Small intestine (tissue), 7 donors: ENCODE data around the gene YAE1. TPM values are rescaled to one million over a fixed set of nuclear protein-coding genes. Genes with fewer than 3 reads are reported as not detected.

Source experiments
- DNase-seq, 2 donors: peaks; one replicate each; pipeline versions ENCODE4 v3.0.0 to v3.0.0-alpha.2; 2013
- FAIRE-seq: peaks from 2 replicates; lab custom pipeline; 2012; peaks lifted over from hg19 to GRCh38; lab: Jason Lieb, UNC
- H3K27ac ChIP-seq, 3 donors: one replicate each; pipeline ENCODE4 v1.5.1; 2013; ENCODE audit warnings: low read length in 2 of 3, mild to moderate bottlenecking in 2 of 3, control low read depth in 1 of 3, inconsistent platforms in 1 of 3, low read depth in 1 of 3, moderate library complexity in 1 of 3
- H3K27me3 ChIP-seq, 3 donors: one replicate each; pipeline ENCODE4 v1.6.1; 2013; ENCODE audit warnings: low read length in 3 of 3, inconsistent platforms in 1 of 3; ENCODE audit not compliant: control insufficient read depth in 3 of 3, insufficient read depth in 3 of 3
- H3K36me3 ChIP-seq, 3 donors: one replicate each; pipeline ENCODE4 v1.6.1; 2013; ENCODE audit warnings: low read length in 3 of 3, inconsistent platforms in 1 of 3, low read depth in 1 of 3, mild to moderate bottlenecking in 1 of 3, moderate library complexity in 1 of 3; ENCODE audit not compliant: control insufficient read depth in 3 of 3, insufficient read depth in 2 of 3
- H3K4me1 ChIP-seq, 3 donors: one replicate each; pipeline ENCODE4 v1.6.1; 2013; ENCODE audit warnings: low read length in 2 of 3, inconsistent platforms in 1 of 3, low read depth in 1 of 3, mild to moderate bottlenecking in 1 of 3, moderate library complexity in 1 of 3; ENCODE audit not compliant: control insufficient read depth in 3 of 3, insufficient read depth in 2 of 3
- H3K4me3 ChIP-seq, 3 donors: one replicate each; pipeline ENCODE4 v1.5.1; 2013; ENCODE audit warnings: low read length in 3 of 3, control low read depth in 1 of 3, inconsistent platforms in 1 of 3, low read depth in 1 of 3, mild to moderate bottlenecking in 1 of 3, moderate library complexity in 1 of 3
- H3K9me3 ChIP-seq, 2 donors: one replicate each; pipeline ENCODE4 v1.6.1; 2013; ENCODE audit warnings: low read depth in 1 of 2, low read length in 1 of 2; ENCODE audit not compliant: control insufficient read depth in 2 of 2, insufficient read depth in 1 of 2
- WGBS, 3 donors: extraction: QIAGEN DNeasy Blood & Tissue Kit; methylation state at CpG; one replicate each; pipeline ENCODE4 v1.1.7; 2013; 5-methylcytosine and 5-hydroxymethylcytosine counted together
- polyA plus RNA-seq, 4 donors: library from polyadenylated mRNA; stranded (reverse) in 3 of 4; unstranded in 1 of 4; fragments of 200-250 nt in 3 of 4; fragments of 120-200 nt in 1 of 4; gene quantifications; one replicate each; pipeline versions ENCODE4 v1.2.1 to v1.2.3, GENCODE V29; 2013
- donor health status: healthy with polysubstance abuse.
- donor health status: control.
- donor health status: control.
- donor health status: Bipolar disorder and iron deficiency.
- donor health status: healthy.

Gene YAE1
- polyA plus RNA-seq, 4 donors, result 32.8 to 61.6 (median 51.9) TPM

GRCh38 chr7:39528849-39529248, 37.4 kb upstream of the YAE1 start:
- Histone ChIP-seq H3K27me3 (no peaks in the 10 kb centered on the region), H3K36me3 (no peaks in the 10 kb centered on the region), H3K4me3 (no peak overlapping the region), H3K4me1 (peaks cover 2 to 43% (median 7%) of the 10 kb centered on the region in 3 donors), H3K9me3 (peaks cover 0 to 8% of the 10 kb centered on the region in 2 donors), H3K27ac (no peak overlapping the region)
- DNase-seq, result no peak
- no peak for FAIRE-seq

GRCh38 chr7:39529582-39529981, 36.6 kb upstream of the YAE1 start:
- H3K27ac ChIP-seq, result peak overlapping the region in 1 of 3 donors; percentile 18
- WGBS, 3 donors, result 13 to 48% (median 27%) methylated on average over 3 of the region's 3 CpGs
- peaks cover 2 to 50% (median 8%) of the 10 kb centered on the region in 3 donors for H3K4me1 ChIP-seq
- no peaks in the 10 kb centered on the region for H3K36me3 ChIP-seq
- no peak overlapping the region for H3K4me3 ChIP-seq
- H3K27me3 ChIP-seq, result no peaks in the 10 kb centered on the region
- FAIRE-seq (no peak), DNase-seq (peak in 1 of 2 donors; percentile 48)
- H3K9me3 ChIP-seq, result peaks cover 0 to 8% of the 10 kb centered on the region in 2 donors

- WGBS, 3 donors, result 15 to 40% (median 20%) methylated on average over 7 of the region's 7 CpGs
- peaks cover 2 to 61% (median 8%) of the 10 kb centered on the region in 3 donors for H3K4me1 ChIP-seq
- H3K9me3 ChIP-seq, result peaks cover 0 to 8% of the 10 kb centered on the region in 2 donors
- peak; percentile 67 to 78 for DNase-seq
- FAIRE-seq, result no peak
- no peaks in the 10 kb centered on the region for H3K36me3 ChIP-seq
- H3K27me3 ChIP-seq, result no peaks in the 10 kb centered on the region
- no peak overlapping the region for H3K4me3 ChIP-seq
- peak overlapping the region in 1 of 3 donors; percentile 65 for H3K27ac ChIP-seq
Measured at GRCh38 chr7:39530971-39531370, 35.2 kb upstream of the YAE1 start.

GRCh38 chr7:39531818-39532217, 34.4 kb upstream of the YAE1 start:
- H3K4me3 ChIP-seq, result no peak overlapping the region
- H3K27ac ChIP-seq, result peak overlapping the region in 1 of 3 donors; percentile 65
- DNase-seq (no peak), FAIRE-seq (no peak)
- H3K4me1 ChIP-seq, result peaks cover 2 to 67% (median 8%) of the 10 kb centered on the region in 3 donors
- 76 to 86% (median 81%) methylated on average over 5 of the region's 5 CpGs for WGBS, 3 donors
- H3K36me3 ChIP-seq, result no peaks in the 10 kb centered on the region
- H3K27me3 ChIP-seq, result no peaks in the 10 kb centered on the region
- H3K9me3 ChIP-seq, result peaks cover 0 to 8% of the 10 kb centered on the region in 2 donors

- H3K27me3 ChIP-seq, result no peaks in the 10 kb centered on the region
- H3K9me3 ChIP-seq, result peaks cover 0 to 8% of the 10 kb centered on the region in 2 donors
- no peaks in the 10 kb centered on the region for H3K36me3 ChIP-seq
- peaks cover 2 to 64% (median 8%) of the 10 kb centered on the region in 3 donors for H3K4me1 ChIP-seq
- no peak overlapping the region for H3K4me3 ChIP-seq
- FAIRE-seq (no peak), DNase-seq (no peak)
- peak overlapping the region in 2 of 3 donors; percentile 77 to 79 for H3K27ac ChIP-seq
- 80 to 85% (median 82%) methylated on average over 4 of the region's 4 CpGs for WGBS, 3 donors
Measured at GRCh38 chr7:39532832-39533231, 33.4 kb upstream of the YAE1 start.

DNA sequence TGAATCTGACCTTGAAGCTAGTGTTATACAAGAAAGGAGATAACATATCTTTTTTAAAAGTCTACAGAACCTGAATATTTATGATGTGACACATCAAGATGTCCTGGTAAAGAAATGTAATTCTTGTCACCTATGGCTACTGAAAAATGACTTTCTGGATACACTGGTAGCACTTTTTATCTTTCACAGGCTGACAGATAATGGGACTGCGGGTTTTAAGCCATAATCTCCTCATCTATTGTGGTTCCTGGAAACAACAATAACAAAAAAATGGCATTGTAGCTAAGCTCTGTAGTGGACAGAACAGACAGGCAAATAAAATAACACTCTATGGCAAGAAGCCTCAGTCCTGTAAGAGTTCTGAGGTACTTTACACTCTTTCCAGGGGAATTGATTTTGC, 31.6 kb upstream of the YAE1 start:
- peaks cover 2 to 60% (median 8%) of the 10 kb centered on the region in 3 donors for H3K4me1 ChIP-seq
- 15 to 54% (median 33%) methylated on average over 1 of the region's 1 CpG for WGBS, 3 donors
- H3K27me3 ChIP-seq, result no peaks in the 10 kb centered on the region
- peak overlapping the region; percentile 41 to 80 (median 77) for H3K27ac ChIP-seq
- DNase-seq, result peak in 1 of 2 donors; percentile 27
- no peak for FAIRE-seq
- peaks cover 0 to 8% of the 10 kb centered on the region in 2 donors for H3K9me3 ChIP-seq
- no peak overlapping the region for H3K4me3 ChIP-seq
- H3K36me3 ChIP-seq, result no peaks in the 10 kb centered on the region

- Histone ChIP-seq H3K4me3 (no peak overlapping the region), H3K9me3 (peaks cover 0 to 8% of the 10 kb centered on the region in 2 donors), H3K27ac (peak overlapping the region in 1 of 3 donors; percentile 79), H3K36me3 (no peaks in the 10 kb centered on the region), H3K4me1 (peaks cover 2 to 59% (median 8%) of the 10 kb centered on the region in 3 donors), H3K27me3 (no peaks in the 10 kb centered on the region)
- FAIRE-seq, result peak; percentile 96
- peak; percentile 87 to 97 for DNase-seq
Measured at GRCh38 chr7:39535064-39535463, 31.1 kb upstream of the YAE1 start.

- Histone ChIP-seq H3K4me1 (peaks cover 2 to 58% (median 5%) of the 10 kb centered on the region in 3 donors), H3K9me3 (peaks cover 0 to 8% of the 10 kb centered on the region in 2 donors), H3K4me3 (no peak overlapping the region), H3K27me3 (no peaks in the 10 kb centered on the region), H3K36me3 (no peaks in the 10 kb centered on the region), H3K27ac (peak overlapping the region; percentile 60 to 79 (median 67))
- FAIRE-seq, result no peak
- DNase-seq, result no peak
- WGBS, 3 donors, result 62 to 75% (median 70%) methylated on average over 3 of the region's 3 CpGs
Measured at GRCh38 chr7:39535720-39536119, 30.5 kb upstream of the YAE1 start.

GRCh38 chr7:39536951-39537350, 29.3 kb upstream of the YAE1 start:
- Histone ChIP-seq H3K36me3 (no peaks in the 10 kb centered on the region), H3K9me3 (peaks cover 0 to 8% of the 10 kb centered on the region in 2 donors), H3K4me1 (peaks cover 2 to 51% (median 5%) of the 10 kb centered on the region in 3 donors), H3K27ac (no peak overlapping the region), H3K4me3 (no peak overlapping the region), H3K27me3 (no peaks in the 10 kb centered on the region)
- DNase-seq (no peak), FAIRE-seq (no peak)
- WGBS, 3 donors, result 60 to 85% (median 64%) methylated on average over 1 of the region's 1 CpG
